ENCODE measurements around the gene USP34. TPM values are rescaled to one million over a fixed set of nuclear protein-coding genes. Genes with fewer than 3 reads are reported as not detected.

Gene USP34
- total and polyA plus RNA-seq, 8 donors = 86.5 to 191 (median 158) TPM

- Histone ChIP-seq H3K36me3 (no peaks in the 10 kb centered on the region), H3K9me3 (no peaks in the 10 kb centered on the region), H3K27me3 (no peaks in the 10 kb centered on the region), H3K27ac (peak overlapping the region in 1 of 2 donors; percentile 43), H3K4me1 (peaks cover 9 to 65% of the 10 kb centered on the region in 2 donors), H3K4me3 (no peak overlapping the region)
- intact Hi-C loops (cut with DNase I) = no loop called here
- ATAC-seq (no peak), DNase-seq (no peak)
- TF ChIP-seq CTCF (IDR thresholded peaks at IDR 0.05) = no peak
Observed at GRCh38 chr2:61425605-61426155, 45.2 kb downstream of the USP34 start.

GRCh38 chr2:61423714-61424113 is 47.2 kb downstream of the USP34 start:
- TF ChIP-seq CTCF (IDR thresholded peaks at IDR 0.05) = no peak
- H3K4me3 ChIP-seq = no peak overlapping the region
- DNase-seq = no peak
- peaks cover 13 to 82% of the 10 kb centered on the region in 2 donors for H3K4me1 ChIP-seq
- H3K36me3 ChIP-seq = no peaks in the 10 kb centered on the region
- ATAC-seq = no peak
- H3K9me3 ChIP-seq = no peaks in the 10 kb centered on the region
- no peak overlapping the region for H3K27ac ChIP-seq
- H3K27me3 ChIP-seq = no peaks in the 10 kb centered on the region
- intact Hi-C loops (cut with DNase I) = no loop called here

- Histone ChIP-seq H3K9me3 (no peaks in the 10 kb centered on the region), H3K4me1 (peaks cover 13 to 72% of the 10 kb centered on the region in 2 donors), H3K27me3 (no peaks in the 10 kb centered on the region), H3K4me3 (no peak overlapping the region), H3K36me3 (no peaks in the 10 kb centered on the region), H3K27ac (peak overlapping the region in 1 of 2 donors; percentile 26)
- TF ChIP-seq CTCF (IDR thresholded peaks at IDR 0.05) = no peak
- intact Hi-C loops (cut with DNase I) = no loop called here
- DNase-seq (no peak), ATAC-seq (no peak)
Observed at GRCh38 chr2:61421611-61422010, 49.3 kb downstream of the USP34 start.

GRCh38 chr2:61420991-61421544 is 49.8 kb downstream of the USP34 start:
- Histone ChIP-seq H3K36me3 (no peaks in the 10 kb centered on the region), H3K9me3 (no peaks in the 10 kb centered on the region), H3K27ac (peak overlapping the region in 1 of 2 donors; percentile 26), H3K27me3 (no peaks in the 10 kb centered on the region), H3K4me1 (peaks cover 13 to 68% of the 10 kb centered on the region in 2 donors), H3K4me3 (no peak overlapping the region)
- DNase-seq (no peak), ATAC-seq (no peak)
- intact Hi-C loops (cut with DNase I) = no loop called here
- TF ChIP-seq CTCF (IDR thresholded peaks at IDR 0.05) = no peak

- no peak for DNase-seq
- Histone ChIP-seq H3K27ac (no peak overlapping the region), H3K9me3 (no peaks in the 10 kb centered on the region), H3K27me3 (no peaks in the 10 kb centered on the region), H3K36me3 (no peaks in the 10 kb centered on the region), H3K4me1 (peaks cover 4 to 64% of the 10 kb centered on the region in 2 donors), H3K4me3 (no peak overlapping the region)
- intact Hi-C loops (cut with DNase I) = no loop called here
- peak; percentile 40 for ATAC-seq
- no peak for TF ChIP-seq CTCF (IDR thresholded peaks at IDR 0.05)
Observed at GRCh38 chr2:61419570-61419969, 51.3 kb downstream of the USP34 start.

All from left lung (tissue), 10 donors.